Left renal cortex interstitium (tissue), 4 donors: Measurements from ENCODE around the gene LRRK1. TPM values are rescaled to one million over a fixed set of nuclear protein-coding genes. Genes with fewer than 3 reads are reported as not detected.
"Not testable (repeated sequence)": the region's sequence is repeated elsewhere in the genome, so short reads cannot be mapped to it uniquely, and the experiment has no call there.

ENCODE experiments used
- DNase-seq, 4 donors: peaks; one replicate each; pipeline ENCODE4 v3.0.0-alpha.2; 2013; ENCODE audit warnings: low read depth in 4 of 4, low spot score in 2 of 4, missing footprints in 1 of 4
- polyA plus RNA-seq, 4 donors: library from polyadenylated mRNA; unstranded; fragments of 120-200 nt; gene quantifications; one replicate each; pipeline ENCODE4 v1.2.1, GENCODE V29; 2013; ENCODE audit not compliant: insufficient read length in 4 of 4

Gene LRRK1
- polyA plus RNA-seq, 4 donors, result 2.9 to 6.2 (median 3.8) TPM

GRCh38 chr15:101086394-101087171 is 167.4 kb downstream of the LRRK1 start:
- DNase-seq, result no peak

GRCh38 chr15:101087172-101087769 is 168.1 kb downstream of the LRRK1 start:
- no peak for DNase-seq

- no peak for DNase-seq
These were observed 169.1 kb downstream of the LRRK1 start for GRCh38 chr15:101088271-101088670.

- DNase-seq, result no peak
These were observed 169.8 kb downstream of the LRRK1 start for GRCh38 chr15:101088788-101089578.

- no peak for DNase-seq
These were observed 170.6 kb downstream of the LRRK1 start for GRCh38 chr15:101089579-101090427.

- DNase-seq, result no peak
These were observed 171.3 kb downstream of the LRRK1 start for GRCh38 chr15:101090428-101090790.

GRCh38 chr15:101091080-101092017 is 172.2 kb downstream of the LRRK1 start:
- no peak for DNase-seq

- DNase-seq, result no peak
These were observed 173.2 kb downstream of the LRRK1 start for GRCh38 chr15:101092156-101092866.

- no peak for DNase-seq
These were observed 173.7 kb downstream of the LRRK1 start for GRCh38 chr15:101092867-101093202.

- no peak for DNase-seq
These were observed 174.8 kb downstream of the LRRK1 start for GRCh38 chr15:101093958-101094357.

- DNase-seq, result not testable (repeated sequence)
These were observed 176.7 kb downstream of the LRRK1 start for GRCh38 chr15:101095796-101096406.

GRCh38 chr15:101097111-101097510 is 178.0 kb downstream of the LRRK1 start:
- DNase-seq, result no peak

- no peak for DNase-seq
These were observed 180.0 kb downstream of the LRRK1 start for GRCh38 chr15:101099183-101099582.

GRCh38 chr15:101100118-101100517 is 181.0 kb downstream of the LRRK1 start:
- DNase-seq, result no peak

GRCh38 chr15:101100593-101101442 is 181.7 kb downstream of the LRRK1 start:
- no peak for DNase-seq

GRCh38 chr15:101101676-101102075 is 182.5 kb downstream of the LRRK1 start:
- no peak for DNase-seq

- DNase-seq, result no peak
These were observed 183.6 kb downstream of the LRRK1 start for GRCh38 chr15:101102746-101103145.

GRCh38 chr15:101103598-101103997 is 184.4 kb downstream of the LRRK1 start:
- DNase-seq, result no peak
